Measurements from ENCODE around the gene HOXD9.

Gene HOXD9

DNA sequence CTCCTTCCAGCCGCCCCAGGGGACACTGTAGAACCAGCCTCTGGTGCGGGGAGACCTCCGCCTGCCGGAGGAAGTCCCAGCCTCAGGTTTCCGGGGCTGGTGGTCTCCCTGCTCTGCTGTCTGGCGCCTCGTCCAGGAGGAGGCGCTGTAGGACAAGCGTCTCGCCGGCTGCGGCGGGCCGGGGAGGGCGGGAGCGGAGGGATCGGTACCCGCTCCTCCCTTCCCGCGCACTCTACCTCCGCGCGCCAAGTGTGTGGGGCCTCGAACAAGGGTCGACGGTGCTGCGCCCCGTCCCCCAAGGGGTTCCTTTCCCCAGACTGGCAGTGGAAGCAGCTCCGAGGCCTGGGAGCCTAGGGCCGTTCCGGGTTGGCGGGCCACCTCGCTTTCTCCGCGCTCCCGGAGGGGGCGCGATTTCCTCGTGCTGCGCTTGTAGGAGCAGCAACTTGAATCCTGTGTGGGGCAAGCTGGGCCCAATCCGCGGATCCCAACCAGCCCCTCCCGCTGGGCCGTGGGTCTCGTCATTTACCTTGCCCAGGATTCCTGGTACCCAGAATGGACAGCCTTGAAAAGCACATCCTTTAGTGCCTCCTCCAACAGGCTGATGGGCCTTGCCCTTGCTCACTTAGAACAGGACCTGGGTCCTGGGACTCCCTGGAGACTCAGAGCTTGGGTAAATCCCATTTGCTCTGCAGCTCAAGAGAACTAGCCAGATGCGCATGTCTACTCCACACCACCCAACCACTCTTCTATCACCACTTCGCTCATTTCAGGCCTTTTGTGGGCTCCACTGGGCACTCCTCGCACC is 18.2 kb downstream of the HOXD9 start:
- DNase-seq: peak; percentile 82

DNA sequence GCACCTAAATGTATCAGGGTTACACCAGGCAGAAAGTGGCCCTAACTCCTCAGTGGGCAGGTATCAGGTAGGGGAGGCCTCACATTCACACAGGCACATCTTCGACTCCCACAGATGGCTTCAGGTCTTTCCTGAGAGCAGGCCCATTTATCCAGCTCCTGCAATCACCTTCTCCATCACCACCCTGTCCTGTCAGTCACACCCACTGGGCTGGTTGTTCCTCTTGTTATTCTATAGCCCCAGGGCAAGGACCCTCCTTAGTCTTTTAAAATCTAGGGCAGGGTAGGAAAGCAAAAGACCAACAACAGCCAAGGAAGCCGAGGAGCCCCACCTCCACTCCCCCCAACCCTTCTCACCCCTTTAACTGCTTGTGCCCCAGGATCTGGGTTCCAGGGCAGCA is 19.8 kb downstream of the HOXD9 start:
- no peak for DNase-seq

DNA sequence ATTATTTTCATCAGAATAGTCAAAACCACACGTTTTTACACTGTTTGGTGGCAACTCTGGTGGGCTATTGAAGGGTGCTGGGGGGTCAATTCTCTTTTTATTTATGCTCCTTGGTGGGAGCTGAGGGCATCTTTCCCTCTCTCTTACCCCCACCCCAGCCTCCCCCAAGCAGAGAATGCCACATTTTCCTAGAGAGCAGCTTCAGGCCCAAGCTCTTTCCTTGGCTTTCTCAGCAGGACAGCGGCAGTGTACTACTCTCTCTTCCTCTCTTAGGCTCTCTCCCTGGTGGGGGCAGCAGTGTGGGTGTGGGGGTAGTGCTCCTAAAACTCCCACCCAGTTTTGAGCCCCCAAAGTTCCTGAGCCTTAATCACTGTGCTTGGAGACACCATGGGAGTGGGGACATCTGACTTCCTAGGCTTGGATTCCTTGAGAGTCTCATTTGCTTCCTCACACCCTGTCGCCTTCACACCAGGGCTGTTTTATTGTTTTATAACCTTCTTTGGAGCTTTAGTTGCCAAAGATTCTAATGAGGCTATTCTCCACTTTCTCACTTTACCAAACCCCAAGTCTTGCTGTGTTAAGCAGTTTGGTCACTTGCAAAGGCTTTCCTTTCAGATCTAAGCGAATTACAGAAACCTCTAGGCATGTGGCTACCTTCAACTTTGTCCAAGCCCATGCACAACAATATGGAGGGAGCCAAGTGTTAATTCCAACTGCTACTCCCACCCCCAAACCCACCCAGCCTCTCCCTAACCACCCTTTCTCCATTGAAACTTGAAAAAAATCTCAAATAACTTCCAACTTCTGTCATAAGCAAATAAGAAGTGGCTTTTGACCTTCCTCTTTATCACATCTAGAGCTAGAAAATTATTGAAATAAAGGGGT is 22.8 kb downstream of the HOXD9 start:
- DNase-seq: no peak

- DNase-seq: no peak
Measured at GRCh38 chr2:176146101-176146500, 23.6 kb downstream of the HOXD9 start.

DNA sequence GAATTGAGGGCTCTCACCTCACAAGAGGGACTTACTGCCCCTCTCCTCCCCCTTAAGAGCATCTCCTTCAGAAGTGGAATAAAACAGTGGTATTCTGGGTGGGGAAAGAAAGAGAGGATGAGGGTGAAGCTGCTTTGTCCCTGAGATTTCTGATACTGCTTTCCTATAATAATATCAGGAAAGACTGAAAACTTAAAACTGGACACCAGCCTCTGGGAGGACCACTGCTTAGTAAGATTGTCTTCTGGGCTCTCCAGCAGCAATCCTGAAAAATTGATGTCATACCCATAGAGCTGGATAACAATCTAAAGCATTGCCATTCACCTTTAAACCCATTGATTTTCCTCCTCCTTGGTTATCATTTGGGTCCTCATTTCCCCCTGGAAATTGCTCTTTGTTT is 24.1 kb downstream of the HOXD9 start:
- no peak for DNase-seq

DNA sequence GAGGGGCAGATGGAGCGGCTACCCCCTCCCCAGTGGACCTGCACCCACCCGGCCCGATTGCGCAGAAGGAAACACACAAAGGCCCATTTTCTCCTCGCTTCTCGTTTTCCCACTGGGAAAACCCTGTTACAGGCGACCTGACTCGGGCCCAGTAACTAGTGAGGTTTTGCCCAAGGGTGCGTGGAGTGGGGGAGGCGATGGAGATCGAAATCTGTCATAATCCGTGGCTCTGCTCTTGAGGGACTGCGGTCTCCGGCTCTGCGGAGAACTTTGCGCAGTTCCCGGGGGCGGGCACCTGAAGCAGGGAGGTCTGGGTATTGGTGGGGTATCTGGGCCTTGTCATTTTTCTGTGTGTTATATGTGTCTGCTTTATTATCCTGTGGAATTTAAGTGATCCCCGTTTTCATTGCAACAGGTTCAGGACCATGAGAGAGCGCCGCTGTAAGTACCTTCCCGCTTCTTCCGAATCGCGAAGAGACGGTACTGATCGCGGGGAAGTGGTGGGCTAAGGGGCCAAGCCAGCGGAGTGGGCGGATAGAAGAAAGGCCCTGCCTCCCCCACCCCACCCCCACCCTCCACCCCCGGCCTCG is 24.8 kb downstream of the HOXD9 start:
- DNase-seq: no peak

DNA sequence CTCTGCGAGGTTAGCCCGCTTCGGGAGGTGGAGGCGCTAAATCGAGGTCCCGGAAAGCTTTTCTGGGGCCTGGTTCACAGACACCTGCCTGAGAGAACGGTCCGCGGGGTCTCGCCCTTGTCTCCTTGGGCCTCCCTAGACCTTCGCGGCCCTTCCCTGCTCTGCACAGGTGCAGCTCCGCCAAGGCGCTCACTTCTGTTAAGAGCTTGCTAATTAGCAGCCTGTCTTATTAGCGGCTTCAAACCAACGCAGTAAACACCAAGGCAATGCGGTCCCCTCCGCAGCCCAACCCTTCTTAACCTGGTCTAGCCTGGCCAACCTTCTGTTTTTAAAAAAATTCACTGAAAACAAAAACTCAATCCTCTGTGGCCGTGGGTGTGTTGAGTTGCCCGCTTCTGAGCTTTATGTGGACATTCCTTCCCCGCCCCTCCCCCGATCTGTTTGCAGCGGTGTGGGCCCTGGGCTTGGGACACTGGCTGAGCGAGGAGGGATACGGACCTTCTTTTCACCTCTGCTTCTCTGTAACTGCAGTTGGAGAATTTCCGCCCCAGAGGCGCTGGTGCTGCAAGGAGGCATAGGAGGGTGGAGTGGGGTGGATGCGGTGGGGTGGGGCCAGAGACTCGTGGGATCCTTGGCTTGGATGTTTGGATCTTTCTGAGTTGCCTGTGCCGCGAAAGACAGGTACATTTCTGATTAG is 25.4 kb downstream of the HOXD9 start:
- no peak for DNase-seq

DNA sequence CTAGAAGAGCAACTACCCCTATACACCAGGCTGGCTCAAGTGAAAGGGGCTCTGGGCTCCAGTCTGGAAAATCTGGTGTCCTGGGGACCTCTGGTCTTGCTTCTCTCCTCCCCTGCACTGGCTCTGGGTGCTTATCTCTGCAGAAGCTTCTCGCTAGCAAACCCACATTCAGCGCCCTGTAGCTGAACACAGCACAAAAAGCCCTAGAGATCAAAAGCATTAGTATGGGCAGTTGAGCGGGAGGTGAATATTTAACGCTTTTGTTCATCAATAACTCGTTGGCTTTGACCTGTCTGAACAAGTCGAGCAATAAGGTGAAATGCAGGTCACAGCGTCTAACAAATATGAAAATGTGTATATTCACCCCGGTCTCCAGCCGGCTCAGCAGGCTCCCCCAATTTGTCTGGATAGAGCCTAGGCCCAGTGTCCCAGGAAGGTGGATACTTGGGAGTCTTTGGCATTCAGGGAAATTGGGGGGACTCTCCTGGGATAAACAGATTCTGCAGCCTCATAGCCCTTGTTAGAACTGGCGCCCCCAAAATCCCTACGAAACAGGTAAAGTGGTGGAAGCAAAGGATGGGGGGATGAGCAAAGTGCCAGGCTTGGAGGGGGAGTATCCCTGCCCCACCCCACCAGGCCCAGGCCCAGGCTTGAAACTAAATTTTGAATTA is 26.4 kb downstream of the HOXD9 start:
- no peak for DNase-seq

GRCh38 chr2:176149481-176149938 is 27.0 kb downstream of the HOXD9 start:
- no peak for DNase-seq

GRCh38 chr2:176149939-176150583 is 27.5 kb downstream of the HOXD9 start:
- DNase-seq: no peak

DNA sequence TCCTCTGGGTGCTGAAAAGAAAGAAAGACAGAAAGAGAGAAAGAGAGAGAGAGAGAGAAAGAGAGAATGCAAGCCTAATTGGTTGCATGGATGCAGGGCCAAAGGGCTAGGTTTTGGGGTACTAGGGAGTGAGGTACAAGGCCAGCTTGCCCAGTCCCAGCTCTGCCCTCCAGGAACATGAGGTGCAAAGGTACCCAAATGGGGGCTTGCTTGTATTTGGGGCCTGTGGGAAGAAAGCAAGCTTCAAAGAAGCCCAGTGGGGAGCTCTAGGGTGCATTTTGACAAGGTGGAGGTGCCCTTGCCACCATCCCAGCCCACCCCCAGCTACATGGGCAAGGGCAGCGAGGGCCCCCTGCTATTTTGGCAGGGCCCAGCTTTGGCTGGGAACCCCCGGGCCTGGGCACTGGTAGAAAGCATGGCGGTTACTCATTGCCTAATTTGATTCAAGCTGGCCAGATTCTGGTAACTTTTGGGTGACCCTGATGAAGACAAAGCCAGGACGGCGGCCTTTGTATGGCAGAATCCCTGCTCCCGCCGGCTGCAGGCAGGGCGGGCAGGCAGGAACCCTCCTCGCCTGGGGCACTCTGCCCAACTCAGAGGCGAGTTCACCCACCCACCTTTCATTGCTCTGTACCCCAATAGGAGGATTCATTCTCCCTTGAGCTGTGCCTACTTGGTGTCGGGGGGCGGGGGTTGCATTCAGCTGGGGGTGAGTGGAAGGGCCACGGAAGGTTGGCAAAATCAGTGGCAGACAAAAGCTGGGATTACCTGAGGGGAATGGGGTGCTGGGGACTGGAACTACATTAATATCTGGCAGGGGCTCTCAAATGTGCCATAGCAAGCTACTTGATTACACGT is 28.3 kb downstream of the HOXD9 start:
- DNase-seq: no peak

DNA sequence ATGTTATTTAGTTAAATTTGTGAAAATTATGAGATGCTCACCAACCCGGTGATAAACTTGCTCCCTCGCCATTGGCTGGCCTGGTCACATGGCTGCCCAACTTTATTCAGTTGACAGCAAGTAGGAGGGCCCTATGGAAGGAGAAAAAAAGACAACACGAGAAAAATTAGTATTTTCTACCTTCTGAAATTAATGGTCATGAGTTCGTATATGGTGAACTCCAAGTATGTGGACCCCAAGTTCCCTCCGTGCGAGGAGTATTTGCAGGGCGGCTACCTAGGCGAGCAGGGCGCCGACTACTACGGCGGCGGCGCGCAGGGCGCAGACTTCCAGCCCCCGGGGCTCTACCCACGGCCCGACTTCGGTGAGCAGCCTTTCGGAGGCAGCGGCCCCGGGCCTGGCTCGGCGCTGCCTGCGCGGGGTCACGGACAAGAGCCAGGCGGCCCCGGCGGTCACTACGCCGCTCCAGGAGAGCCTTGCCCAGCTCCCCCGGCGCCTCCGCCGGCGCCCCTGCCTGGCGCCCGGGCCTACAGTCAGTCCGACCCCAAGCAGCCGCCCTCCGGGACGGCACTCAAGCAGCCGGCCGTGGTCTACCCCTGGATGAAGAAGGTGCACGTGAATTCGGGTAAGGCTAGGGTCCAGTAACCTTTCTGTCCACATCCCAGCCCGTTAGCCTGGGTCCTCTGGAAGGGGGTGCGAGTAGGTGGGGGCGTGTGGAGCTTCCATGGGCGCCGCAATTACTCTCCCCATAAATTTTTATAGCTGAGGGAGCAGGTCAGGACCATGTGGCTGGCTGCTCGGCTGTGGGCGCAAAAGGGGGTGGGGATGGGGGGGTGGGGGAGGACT is 29.1 kb downstream of the HOXD9 start, which contains the start of gene HOXD4:
Gene HOXD4, plus strand, starts transcription at position 109 of the 846 bp plus-strand sequence. Its CDS starts 84 bp downstream, at position 193.
- no peak for DNase-seq

GRCh38 chr2:176152350-176153181 is 30.0 kb downstream of the HOXD9 start:
- no peak for DNase-seq

- DNase-seq: no peak
Measured at GRCh38 chr2:176154576-176155252, 32.2 kb downstream of the HOXD9 start.

DNA sequence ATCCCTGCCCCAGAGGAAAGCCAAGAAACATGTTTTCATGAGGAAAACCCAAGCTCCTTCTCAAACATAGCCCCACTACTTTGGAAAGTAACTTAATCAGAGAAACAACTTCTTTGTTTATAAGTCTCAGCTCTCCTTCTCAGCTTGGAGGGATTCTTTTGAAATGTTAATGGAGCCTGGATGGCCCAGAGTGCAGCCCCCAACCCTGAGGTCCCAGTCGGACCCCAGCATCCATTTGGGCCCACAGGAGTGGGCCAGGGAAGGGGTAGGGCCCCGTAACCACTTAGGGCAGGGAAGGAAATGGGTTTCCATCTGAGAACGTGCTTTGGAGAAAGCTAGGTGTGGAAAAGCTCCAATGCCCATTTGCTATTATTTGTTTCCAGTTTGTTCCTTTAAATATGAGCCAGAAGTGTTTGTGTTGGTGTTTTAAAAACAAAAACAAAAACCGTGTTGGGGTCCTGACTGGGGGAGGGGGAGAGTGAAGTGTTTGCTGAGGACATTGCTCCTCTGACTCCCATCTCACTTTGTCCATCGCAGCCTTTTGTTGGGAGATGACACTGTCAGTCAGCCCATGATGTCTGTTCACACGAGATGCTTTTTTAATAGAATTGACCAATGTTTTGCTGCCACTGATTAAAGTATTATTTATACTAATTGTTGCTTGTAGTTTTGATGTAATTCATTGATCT is 33.0 kb downstream of the HOXD9 start:
- DNase-seq: no peak

DNA sequence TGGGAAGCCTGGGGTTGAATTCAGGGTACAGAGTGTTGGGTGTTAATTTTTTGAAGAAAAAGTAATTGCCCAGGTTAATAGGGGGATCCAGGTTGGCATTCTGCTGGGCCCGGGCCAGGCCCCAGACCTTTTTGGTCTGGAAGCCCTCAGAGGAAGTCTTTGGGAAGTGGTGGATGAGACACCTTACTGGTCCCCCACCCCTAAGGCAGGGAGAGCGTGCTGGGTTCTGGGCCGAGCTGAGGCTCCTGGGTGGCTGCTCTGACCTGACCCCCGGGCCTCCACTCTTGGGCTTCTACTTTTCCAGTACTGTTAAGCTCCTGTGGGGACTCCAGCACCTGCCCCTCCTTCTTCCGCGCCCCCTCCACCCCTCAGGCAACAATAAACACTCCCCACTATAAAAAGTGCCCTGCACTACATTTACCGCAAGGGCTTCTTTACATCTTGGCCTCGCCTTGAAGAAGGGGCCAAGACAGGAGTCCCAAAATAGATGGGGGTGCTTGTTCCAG is 33.8 kb downstream of the HOXD9 start:
- no peak for DNase-seq

- DNase-seq: no peak
Measured at GRCh38 chr2:176156807-176157498, 34.4 kb downstream of the HOXD9 start, which contains the start of gene HOXD3. Gene HOXD3 (plus strand): TSS chr2:176157307. CDS start chr2:176169115, 11,808 bp downstream.
